GM23248 (cell line): ENCODE data around the gene DUSP1. TPM values are rescaled to one million over a fixed set of nuclear protein-coding genes. Genes with fewer than 3 reads are reported as not detected.
A peak's percentile ranks its signal among the peaks of the same experiment; 100 is the strongest.

Experiments used
- DNase-seq: peaks from one replicate; pipeline ENCODE4 v3.0.0-alpha.2; 2015
- H2AFZ ChIP-seq: fragments of 200-600 bp; sonication (generic); 2 replicates; pipeline ENCODE4 v1.6.1; 2016; ENCODE audit warnings: antibody characterized with exemption
- H3F3A ChIP-seq: fragments of 200-600 bp; sonication (generic); 2 replicates; pipeline ENCODE4 v1.6.1; 2016; ENCODE audit warnings: mild to moderate bottlenecking, antibody characterized with exemption, mixed run types; ENCODE audit not compliant: insufficient read depth
- H3K27ac ChIP-seq: fragments of 200-600 bp; sonication (generic); 2 replicates; pipeline ENCODE4 v1.5.1; 2016; ENCODE audit warnings: mild to moderate bottlenecking
- H3K27me3 ChIP-seq: fragments of 200-600 bp; sonication (generic); replicated peaks from 2 replicates; pipeline ENCODE4 v1.6.1; 2016; ENCODE audit warnings: mild to moderate bottlenecking; ENCODE audit not compliant: insufficient read depth
- H3K36me3 ChIP-seq: fragments of 200-600 bp; sonication (generic); 2 replicates; pipeline ENCODE4 v1.6.1; 2016; ENCODE audit warnings: low read depth, mild to moderate bottlenecking
- H3K4me1 ChIP-seq: fragments of 200-600 bp; sonication (generic); 2 replicates; pipeline ENCODE4 v1.6.1; 2016; ENCODE audit warnings: mild to moderate bottlenecking; ENCODE audit not compliant: insufficient read depth
- H3K4me2 ChIP-seq: fragments of 200-600 bp; sonication (generic); one replicate; pipeline ENCODE4 v1.6.1; 2016; ENCODE audit warnings: mild to moderate bottlenecking; ENCODE audit not compliant: unreplicated experiment
- H3K4me3 ChIP-seq: fragments of 200-600 bp; sonication (generic); 2 replicates; pipeline ENCODE4 v1.5.1; 2016; ENCODE audit warnings: mild to moderate bottlenecking
- H3K79me2 ChIP-seq: fragments of 200-600 bp; sonication (generic); 2 replicates; pipeline ENCODE4 v1.6.1; 2016; ENCODE audit warnings: mild to moderate bottlenecking; ENCODE audit not compliant: insufficient read depth
- H3K9ac ChIP-seq: fragments of 200-600 bp; sonication (generic); 2 replicates; pipeline ENCODE4 v1.6.1; 2016; ENCODE audit warnings: mild to moderate bottlenecking
- H3K9me2 ChIP-seq: fragments of 200-600 bp; sonication (generic); 2 replicates; pipeline ENCODE4 v1.6.1; 2016; ENCODE audit warnings: mixed run types, mild to moderate bottlenecking, moderate library complexity; ENCODE audit not compliant: insufficient read depth
- H3K9me3 ChIP-seq: fragments of 200-600 bp; sonication (generic); one replicate; pipeline ENCODE4 v1.6.1; 2017; ENCODE audit warnings: low read depth
- H4K20me1 ChIP-seq: fragments of 200-600 bp; sonication (generic); 2 replicates; pipeline ENCODE4 v1.6.0; 2016; ENCODE audit not compliant: insufficient read depth
- EZH2 ChIP-seq: fragments of 200-600 bp; sonication (generic); IDR thresholded peaks from 2 replicates; pipeline ENCODE4 v1.6.1; 2018; ENCODE audit warnings: antibody characterized with exemption, mild to moderate bottlenecking; ENCODE audit not compliant: insufficient read depth, poor library complexity, severe bottlenecking
- EZH2phosphoT487 ChIP-seq: fragments of 200-600 bp; sonication (generic); IDR thresholded peaks from 2 replicates; pipeline ENCODE4 v1.6.1; 2018; ENCODE audit warnings: antibody characterized with exemption, moderate library complexity, mild to moderate bottlenecking, low read depth; ENCODE audit not compliant: insufficient read depth
- WGBS, 2 experiments: methylation state at CpG; one replicate each; pipeline ENCODE4 v1.1.6; 2015 to 2017; ENCODE audit warnings: low lambda C conversion rate in 2 of 2, low coverage in 1 of 2; ENCODE audit errors: missing lambda C conversion rate in 2 of 2; 5-methylcytosine and 5-hydroxymethylcytosine counted together
- in situ Hi-C: fragments of 300-500 bp; cut with MboI; formaldehyde crosslinking; loops from 2 replicates; pipeline ENCODE4 v1.15.0; 2020
- polyA plus RNA-seq: library from polyadenylated mRNA; unstranded; fragments of >200 nt; fragmentation: Nextera tagmentation; extraction: Ambion mirVana; gene quantifications from 2 replicates; pipeline ENCODE4 v1.2.1, GENCODE V29; 2016
- total RNA-seq: library from RNA; depleted of rRNA; stranded (reverse); fragments of >200 nt; shearing (Covaris generic); gene quantifications from 2 replicates; pipeline ENCODE4 v1.2.3, GENCODE V29; 2014

Gene DUSP1
- total and polyA plus RNA-seq, 2 experiments from 2014 or later = 264 to 443 TPM

- Histone ChIP-seq H2AFZ (no peak overlapping the region), H4K20me1 (no peaks in the 10 kb centered on the region), H3K27me3 (no peaks in the 10 kb centered on the region), H3F3A (peaks cover 23% of the 10 kb centered on the region), H3K79me2 (no peaks in the 10 kb centered on the region), H3K4me1 (peaks cover 24% of the 10 kb centered on the region), H3K27ac (no peak overlapping the region), H3K36me3 (no peaks in the 10 kb centered on the region), H3K4me2 (no peak overlapping the region), H3K9me2 (no peaks in the 10 kb centered on the region), H3K9ac (peak overlapping the region; percentile 90), H3K4me3 (no peak overlapping the region), H3K9me3 (no peaks in the 10 kb centered on the region)
- 69 to 70% methylated on average over 6 of the region's 6 CpGs for WGBS, 2 experiments
- in situ Hi-C loops = no loop called here
- no peak for DNase-seq
- TF ChIP-seq EZH2phosphoT487 = no peak
- no peak for TF ChIP-seq EZH2
Observed at GRCh38 chr5:172739375-172739774, 31.6 kb downstream of the DUSP1 start.

DNA sequence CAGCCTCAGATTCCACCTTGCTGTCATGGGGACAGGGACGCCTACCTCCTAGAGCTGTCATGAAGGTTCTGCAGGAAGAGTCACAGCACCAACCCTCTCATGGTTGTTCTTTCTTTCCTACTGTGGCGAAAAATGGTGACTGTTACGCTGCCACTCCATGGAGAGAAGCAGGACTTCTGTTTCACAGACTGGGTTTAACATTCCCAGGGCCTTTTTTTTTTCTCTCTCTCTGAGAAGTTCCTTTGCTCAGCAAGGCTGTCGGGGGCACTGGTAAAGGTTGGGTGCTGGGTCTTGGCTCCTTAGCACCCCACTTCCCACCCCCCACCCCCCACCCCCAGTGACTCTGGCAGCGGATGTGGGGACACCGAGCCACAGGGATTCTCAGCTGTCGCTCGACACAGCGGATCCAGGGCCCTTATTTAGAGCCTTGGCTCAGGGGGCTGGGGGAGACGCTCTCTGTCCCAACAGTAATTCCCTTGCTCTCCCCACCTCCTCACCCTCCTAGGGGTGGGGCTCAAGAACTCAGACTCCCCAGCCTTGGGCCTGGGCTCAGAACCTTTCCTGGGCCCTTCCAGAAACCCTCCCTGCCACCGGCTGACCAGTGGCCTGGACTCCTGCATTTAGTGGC, 34.4 kb downstream of the DUSP1 start:
- H3K9ac ChIP-seq = no peak overlapping the region
- H3K36me3 ChIP-seq = no peaks in the 10 kb centered on the region
- no peaks in the 10 kb centered on the region for H3K9me2 ChIP-seq
- H3K4me1 ChIP-seq = peaks cover 43% of the 10 kb centered on the region
- H3K27me3 ChIP-seq = no peaks in the 10 kb centered on the region
- no peak overlapping the region for H2AFZ ChIP-seq
- 70 to 77% methylated on average over 11 of the region's 11 CpGs for WGBS, 2 experiments
- H3F3A ChIP-seq = peaks cover 43% of the 10 kb centered on the region
- H3K9me3 ChIP-seq = no peaks in the 10 kb centered on the region
- no peak overlapping the region for H3K4me2 ChIP-seq
- H3K27ac ChIP-seq = no peak overlapping the region
- no peaks in the 10 kb centered on the region for H3K79me2 ChIP-seq
- DNase-seq = peak; percentile 45
- no peaks in the 10 kb centered on the region for H4K20me1 ChIP-seq
- in situ Hi-C loops = no loop called here
- TF ChIP-seq EZH2 (no peak), EZH2phosphoT487 (no peak)
- no peak overlapping the region for H3K4me3 ChIP-seq

DNA sequence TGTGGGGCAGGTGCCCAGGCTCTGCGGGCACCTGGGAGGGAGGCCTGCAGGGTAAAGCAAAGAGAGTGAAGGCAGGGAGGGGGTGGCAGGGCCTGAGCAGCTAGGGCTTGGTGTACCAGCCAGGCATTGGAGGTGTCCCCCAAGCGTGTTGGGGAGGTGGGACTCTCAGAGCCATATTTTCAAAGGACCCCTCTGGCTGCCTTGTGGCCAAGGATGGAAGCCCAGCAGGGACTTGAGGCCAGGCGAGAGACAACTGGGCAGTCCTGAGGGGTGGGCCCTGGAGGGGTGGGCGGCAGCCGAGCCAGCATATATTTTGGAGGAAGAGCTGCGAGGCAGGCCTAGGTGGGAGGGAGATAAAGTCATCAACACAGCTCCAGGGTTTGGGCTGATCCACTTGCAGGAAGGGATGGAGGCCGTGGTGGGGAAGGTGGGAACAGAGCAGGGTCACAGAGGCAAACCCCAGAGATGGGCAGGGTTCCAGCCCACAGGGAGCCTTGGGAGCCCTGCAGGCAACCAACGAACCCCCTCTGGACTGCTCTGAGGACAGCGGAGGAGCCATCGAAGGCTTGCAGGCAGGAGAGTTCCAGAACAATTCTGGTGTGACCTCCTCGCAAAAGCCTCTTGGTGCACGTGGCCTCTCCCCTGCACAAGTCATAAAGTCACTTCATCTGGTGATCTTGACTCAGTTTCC, 35.7 kb downstream of the DUSP1 start:
- in situ Hi-C loops = no loop called here
- TF ChIP-seq EZH2 = no peak
- no peak for TF ChIP-seq EZH2phosphoT487
- no peaks in the 10 kb centered on the region for H3K79me2 ChIP-seq
- no peaks in the 10 kb centered on the region for H3K9me2 ChIP-seq
- H3K27ac ChIP-seq = peak overlapping the region; percentile 100
- H3K36me3 ChIP-seq = no peaks in the 10 kb centered on the region
- WGBS, 2 experiments = 88 to 90% methylated on average over 12 of the region's 12 CpGs
- DNase-seq = no peak
- H3K4me3 ChIP-seq = no peak overlapping the region
- H3F3A ChIP-seq = peaks cover 37% of the 10 kb centered on the region
- H3K9ac ChIP-seq = peak overlapping the region; percentile 95
- no peaks in the 10 kb centered on the region for H4K20me1 ChIP-seq
- H3K9me3 ChIP-seq = no peaks in the 10 kb centered on the region
- no peaks in the 10 kb centered on the region for H3K27me3 ChIP-seq
- H2AFZ ChIP-seq = no peak overlapping the region
- no peak overlapping the region for H3K4me2 ChIP-seq
- peaks cover 31% of the 10 kb centered on the region for H3K4me1 ChIP-seq

GRCh38 chr5:172733974-172734346, 37.0 kb downstream of the DUSP1 start:
- TF ChIP-seq EZH2 = no peak
- TF ChIP-seq EZH2phosphoT487 = no peak
- Histone ChIP-seq H2AFZ (no peak overlapping the region), H3K36me3 (no peaks in the 10 kb centered on the region), H3K27ac (peak overlapping the region; percentile 100), H3K79me2 (no peaks in the 10 kb centered on the region), H3K27me3 (no peaks in the 10 kb centered on the region), H3K4me2 (peak overlapping the region; percentile 74), H3K9me2 (no peaks in the 10 kb centered on the region), H3K9me3 (no peaks in the 10 kb centered on the region), H3K4me1 (peaks cover 27% of the 10 kb centered on the region), H3K4me3 (peak overlapping the region; percentile 40), H3K9ac (peak overlapping the region; percentile 95), H3F3A (peaks cover 30% of the 10 kb centered on the region), H4K20me1 (no peaks in the 10 kb centered on the region)
- 0 to 2% methylated on average over 4 of the region's 4 CpGs for WGBS, 2 experiments
- in situ Hi-C loops = no loop called here
- DNase-seq = no peak
